ACC112 (cell line): ENCODE data around the gene CATSPERZ.

ENCODE experiments used
- H2AFZ ChIP-seq: fragments of 200-600 bp; sonication (generic); one replicate; pipeline ENCODE4 v1.6.0; 2017; ENCODE audit warnings: antibody characterized with exemption, low read length; ENCODE audit not compliant: unreplicated experiment
- H3K27ac ChIP-seq: fragments of 200-600 bp; sonication (generic); 2 replicates; pipeline ENCODE4 v1.5.1; 2014; ENCODE audit warnings: low read depth, mild to moderate bottlenecking, antibody characterized with exemption, low read length, moderate library complexity
- H3K27me3 ChIP-seq: fragments of 200-600 bp; sonication (generic); 2 replicates; pipeline ENCODE4 v1.6.1; 2014; ENCODE audit warnings: mild to moderate bottlenecking, antibody characterized with exemption, low read length, moderate library complexity, mixed read lengths; ENCODE audit not compliant: insufficient read depth
- H3K36me3 ChIP-seq: fragments of 200-600 bp; sonication (generic); 2 replicates; pipeline ENCODE4 v1.6.1; 2016; ENCODE audit warnings: mild to moderate bottlenecking, antibody characterized with exemption, low read length, moderate library complexity, mixed read lengths; ENCODE audit not compliant: insufficient read depth
- H3K4me1 ChIP-seq: fragments of 200-600 bp; sonication (generic); one replicate; pipeline ENCODE4 v1.6.1; 2016; ENCODE audit warnings: low read length, mixed read lengths; ENCODE audit not compliant: insufficient read depth, unreplicated experiment, control insufficient read depth
- H3K4me3 ChIP-seq: fragments of 200-600 bp; sonication (generic); 2 replicates; pipeline ENCODE4 v1.5.1; 2014; ENCODE audit warnings: mild to moderate bottlenecking, low read depth, low read length
- H3K79me2 ChIP-seq: fragments of 200-600 bp; sonication (generic); one replicate; pipeline ENCODE4 v1.6.0; 2016; ENCODE audit warnings: low read length; ENCODE audit not compliant: control insufficient read depth, unreplicated experiment, insufficient read depth

CATSPERZ gene

DNA sequence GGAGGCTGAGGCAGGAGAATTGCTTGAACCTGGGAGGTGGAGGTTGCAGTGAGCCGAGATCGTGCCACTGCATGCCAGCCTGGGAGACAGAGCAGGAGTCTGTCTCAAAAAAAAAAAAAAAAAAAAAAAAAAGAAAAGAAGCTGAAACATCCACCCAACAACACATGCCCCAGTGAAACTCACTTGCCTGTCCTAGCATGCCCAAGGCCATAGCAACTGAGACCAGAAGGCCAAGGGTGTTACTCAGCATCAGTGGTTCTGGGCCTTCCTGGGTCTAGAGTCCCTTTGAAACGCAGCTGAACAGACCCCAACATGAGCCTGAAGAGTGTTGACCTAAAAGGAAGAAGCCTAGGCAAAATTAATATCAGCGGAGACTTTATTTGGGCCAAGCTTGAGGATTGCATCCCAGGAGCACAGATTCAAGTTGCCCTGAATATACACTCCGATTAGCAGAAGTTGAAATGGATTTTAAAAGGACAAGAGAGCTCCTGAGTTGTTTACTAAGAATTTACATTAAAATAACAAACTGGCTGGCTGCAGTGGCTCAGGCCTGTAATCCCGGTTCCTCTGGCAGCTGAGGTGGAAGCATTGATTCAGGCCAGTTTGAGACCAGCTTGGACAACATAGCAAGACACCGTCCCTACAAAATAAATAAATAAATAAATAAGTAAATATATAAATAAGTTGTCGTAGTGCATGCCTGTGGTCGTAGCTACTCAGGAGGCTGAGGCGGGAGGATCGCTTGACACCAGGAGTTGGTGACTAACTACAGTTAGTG lies 24.7 kb downstream of the CATSPERZ start:
- H3K27me3 ChIP-seq = no peaks in the 10 kb centered on the region
- peaks cover under 1% of the 10 kb centered on the region for H3K79me2 ChIP-seq
- peaks cover under 1% of the 10 kb centered on the region for H3K4me1 ChIP-seq
- H3K36me3 ChIP-seq = no peaks in the 10 kb centered on the region
- H2AFZ ChIP-seq = no peak overlapping the region
- H3K4me3 ChIP-seq = no peak overlapping the region
- H3K27ac ChIP-seq = no peak overlapping the region

GRCh38 chr11:64327375-64327774 lies 27.2 kb downstream of the CATSPERZ start:
- Histone ChIP-seq H3K36me3 (no peaks in the 10 kb centered on the region), H3K4me1 (peaks cover 9% of the 10 kb centered on the region), H3K79me2 (no peaks in the 10 kb centered on the region), H2AFZ (no peak overlapping the region), H3K4me3 (no peak overlapping the region), H3K27me3 (no peaks in the 10 kb centered on the region), H3K27ac (no peak overlapping the region)

DNA sequence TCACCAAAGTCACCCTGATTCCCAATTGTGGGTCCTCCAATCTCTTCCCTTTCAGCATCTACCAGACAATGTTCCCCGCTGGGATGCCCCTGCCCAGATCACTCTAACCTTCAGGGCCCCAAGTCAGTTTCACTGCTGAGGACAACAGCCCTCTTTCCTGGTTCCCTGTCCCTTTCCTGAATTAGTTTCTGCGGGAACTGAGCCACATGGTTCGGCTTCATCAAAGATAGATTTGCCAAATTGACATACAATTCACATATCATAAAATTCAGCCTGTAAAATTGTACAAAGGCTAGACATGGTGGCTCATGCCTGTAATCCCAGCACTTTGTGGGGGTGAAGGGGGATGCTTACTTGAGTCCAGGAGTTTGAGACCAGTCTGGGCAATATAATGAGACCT lies 27.8 kb downstream of the CATSPERZ start:
- no peak overlapping the region for H3K27ac ChIP-seq
- H3K36me3 ChIP-seq = no peaks in the 10 kb centered on the region
- peaks cover 11% of the 10 kb centered on the region for H3K4me1 ChIP-seq
- H2AFZ ChIP-seq = no peak overlapping the region
- no peaks in the 10 kb centered on the region for H3K79me2 ChIP-seq
- H3K4me3 ChIP-seq = no peak overlapping the region
- no peaks in the 10 kb centered on the region for H3K27me3 ChIP-seq

- H3K4me1 ChIP-seq = peaks cover 11% of the 10 kb centered on the region
- no peak overlapping the region for H2AFZ ChIP-seq
- no peaks in the 10 kb centered on the region for H3K27me3 ChIP-seq
- no peaks in the 10 kb centered on the region for H3K36me3 ChIP-seq
- no peaks in the 10 kb centered on the region for H3K79me2 ChIP-seq
- no peak overlapping the region for H3K4me3 ChIP-seq
- no peak overlapping the region for H3K27ac ChIP-seq
Measured at GRCh38 chr11:64330888-64331287, 30.7 kb downstream of the CATSPERZ start.

- H3K79me2 ChIP-seq = no peaks in the 10 kb centered on the region
- H3K27ac ChIP-seq = no peak overlapping the region
- H2AFZ ChIP-seq = no peak overlapping the region
- no peaks in the 10 kb centered on the region for H3K36me3 ChIP-seq
- no peaks in the 10 kb centered on the region for H3K27me3 ChIP-seq
- no peak overlapping the region for H3K4me3 ChIP-seq
- peaks cover 11% of the 10 kb centered on the region for H3K4me1 ChIP-seq
Measured at GRCh38 chr11:64331569-64332371, 31.6 kb downstream of the CATSPERZ start.

- Histone ChIP-seq H3K27me3 (no peaks in the 10 kb centered on the region), H3K79me2 (no peaks in the 10 kb centered on the region), H3K4me1 (peaks cover 11% of the 10 kb centered on the region), H3K27ac (no peak overlapping the region), H3K36me3 (no peaks in the 10 kb centered on the region), H2AFZ (no peak overlapping the region), H3K4me3 (no peak overlapping the region)
Measured at GRCh38 chr11:64333556-64333955, 33.4 kb downstream of the CATSPERZ start.

GRCh38 chr11:64334764-64335735 lies 34.9 kb downstream of the CATSPERZ start:
- no peak overlapping the region for H2AFZ ChIP-seq
- H3K4me1 ChIP-seq = peaks cover 11% of the 10 kb centered on the region
- H3K36me3 ChIP-seq = no peaks in the 10 kb centered on the region
- H3K27ac ChIP-seq = peak overlapping the region; percentile 39; the same call in 1 of the 2 replicates
- no peaks in the 10 kb centered on the region for H3K27me3 ChIP-seq
- no peak overlapping the region for H3K4me3 ChIP-seq
- H3K79me2 ChIP-seq = no peaks in the 10 kb centered on the region

DNA sequence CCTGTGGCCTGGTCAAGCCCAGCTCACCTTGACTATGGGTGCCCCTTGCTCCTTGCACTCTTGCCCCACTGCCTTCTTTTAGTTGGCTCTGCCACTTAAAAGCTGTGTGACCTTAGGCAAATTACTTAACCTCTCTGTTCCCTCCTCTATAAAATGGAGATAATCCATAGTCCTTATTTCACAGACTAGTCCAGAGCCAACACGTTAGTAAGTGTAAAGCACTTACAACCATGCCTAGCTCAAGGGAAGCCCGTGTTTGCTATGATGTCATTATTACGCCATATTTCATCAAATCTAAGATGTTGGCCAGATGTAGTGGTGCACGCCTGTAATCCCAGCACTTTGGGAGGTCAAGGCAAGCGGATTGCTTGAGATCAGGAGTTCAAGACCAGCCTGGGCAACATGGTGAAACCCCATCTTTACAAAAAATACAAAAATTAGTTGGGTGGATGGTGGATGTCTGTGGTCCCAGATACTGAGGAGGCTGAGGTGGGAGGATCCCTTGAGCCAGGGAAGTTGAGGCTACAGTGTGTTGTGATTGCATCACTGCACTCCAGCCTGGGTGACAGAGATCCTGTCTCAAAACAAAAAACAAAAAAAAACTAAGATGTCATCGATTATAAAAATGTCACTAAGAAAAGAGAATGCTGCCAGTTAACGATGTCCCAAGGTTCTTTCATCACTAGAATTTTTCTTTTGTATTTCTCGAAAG lies 37.5 kb downstream of the CATSPERZ start:
- Histone ChIP-seq H3K27ac (no peak overlapping the region), H3K36me3 (no peaks in the 10 kb centered on the region), H3K79me2 (no peaks in the 10 kb centered on the region), H3K4me1 (no peaks in the 10 kb centered on the region), H2AFZ (no peak overlapping the region), H3K27me3 (no peaks in the 10 kb centered on the region), H3K4me3 (no peak overlapping the region)

DNA sequence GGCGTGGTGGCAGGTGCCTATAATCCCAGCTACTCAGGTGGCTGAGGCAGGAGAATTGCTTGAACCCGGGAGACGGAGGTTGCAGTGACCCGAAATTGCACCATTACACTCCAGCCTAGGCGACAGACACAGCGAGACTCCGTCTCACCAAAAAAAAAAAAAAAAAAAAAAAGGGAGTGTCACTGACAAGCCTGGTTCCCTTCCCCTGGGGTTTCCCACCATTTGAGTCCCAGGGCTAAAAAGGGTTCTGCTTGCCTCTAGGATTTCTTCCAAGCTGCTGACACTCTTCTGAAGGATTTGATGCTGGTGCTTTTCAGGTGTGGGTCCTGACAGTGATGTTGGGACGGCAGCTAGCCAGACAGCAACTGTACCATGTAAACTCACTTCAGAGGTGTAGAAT lies 38.6 kb downstream of the CATSPERZ start:
- H3K4me1 ChIP-seq = no peaks in the 10 kb centered on the region
- no peak overlapping the region for H3K4me3 ChIP-seq
- H3K27ac ChIP-seq = no peak overlapping the region
- no peak overlapping the region for H2AFZ ChIP-seq
- H3K36me3 ChIP-seq = no peaks in the 10 kb centered on the region
- H3K27me3 ChIP-seq = no peaks in the 10 kb centered on the region
- H3K79me2 ChIP-seq = no peaks in the 10 kb centered on the region

DNA sequence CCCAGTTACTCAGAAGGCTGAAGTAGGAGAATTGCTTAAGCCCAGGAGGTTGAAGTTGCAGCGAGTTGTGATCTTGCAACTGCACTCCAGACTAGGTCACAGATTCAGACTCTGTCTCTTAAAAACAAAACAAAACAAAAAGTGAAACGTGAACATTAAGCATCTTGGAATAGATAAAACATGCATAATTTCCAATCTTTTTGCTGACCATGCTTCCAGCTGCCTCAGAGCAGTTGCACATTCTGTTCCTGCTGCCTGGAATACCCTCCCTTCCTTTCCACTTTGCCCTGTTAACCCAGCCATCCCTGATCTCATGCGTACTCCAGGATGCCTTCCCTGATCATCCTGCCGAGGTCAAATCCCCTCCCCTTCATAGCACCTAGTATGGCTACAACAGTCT lies 39.1 kb downstream of the CATSPERZ start:
- Histone ChIP-seq H3K27ac (no peak overlapping the region), H2AFZ (no peak overlapping the region), H3K27me3 (no peaks in the 10 kb centered on the region), H3K4me3 (no peak overlapping the region), H3K4me1 (no peaks in the 10 kb centered on the region), H3K36me3 (no peaks in the 10 kb centered on the region), H3K79me2 (no peaks in the 10 kb centered on the region)
